Left colon (tissue), 2 donors: Measurements from ENCODE around the gene DIPK1B. TPM values are rescaled to one million over a fixed set of nuclear protein-coding genes. Genes with fewer than 3 reads are reported as not detected.
A peak's percentile ranks its signal among the peaks of the same experiment; 100 is the strongest.

ENCODE experiments used
- ATAC-seq: fragments of 200-7000 bp; cut with Tn5 transposase; one replicate; pipeline ENCODE4 v1.9.1; 2020; ENCODE audit warnings: mild to moderate bottlenecking, moderate library complexity
- DNase-seq, 2 donors: peaks; one replicate each; pipeline ENCODE4 v3.0.0-alpha.2; 2020
- intact Hi-C, 2 donors: fragments of 100-400 bp; cut with DNase I in 1 of 2; cut with micrococcal nuclease in 1 of 2; formaldehyde crosslinking; loops; one replicate each; pipeline versions ENCODE4 v1.11.2 to v1.14.0; 2022; cut with DNase I, micrococcal nuclease
- total RNA-seq, 2 donors: library from RNA; stranded (reverse); fragmentation: NEBNext Ultra II Directional; extraction: Animal tissue kit (Norgen Biotek cat#: 25700); gene quantifications; one replicate each; pipeline ENCODE4 v1.2.1, GENCODE V29; 2021
- donor health status: DM: no; HTN: no; CAD: no.
- donor health status: DM: yes; HTN: yes; CAD: no.

DIPK1B gene
- total RNA-seq, 2 donors from 2014 or later: 1.3 to 2.1 TPM

DNA sequence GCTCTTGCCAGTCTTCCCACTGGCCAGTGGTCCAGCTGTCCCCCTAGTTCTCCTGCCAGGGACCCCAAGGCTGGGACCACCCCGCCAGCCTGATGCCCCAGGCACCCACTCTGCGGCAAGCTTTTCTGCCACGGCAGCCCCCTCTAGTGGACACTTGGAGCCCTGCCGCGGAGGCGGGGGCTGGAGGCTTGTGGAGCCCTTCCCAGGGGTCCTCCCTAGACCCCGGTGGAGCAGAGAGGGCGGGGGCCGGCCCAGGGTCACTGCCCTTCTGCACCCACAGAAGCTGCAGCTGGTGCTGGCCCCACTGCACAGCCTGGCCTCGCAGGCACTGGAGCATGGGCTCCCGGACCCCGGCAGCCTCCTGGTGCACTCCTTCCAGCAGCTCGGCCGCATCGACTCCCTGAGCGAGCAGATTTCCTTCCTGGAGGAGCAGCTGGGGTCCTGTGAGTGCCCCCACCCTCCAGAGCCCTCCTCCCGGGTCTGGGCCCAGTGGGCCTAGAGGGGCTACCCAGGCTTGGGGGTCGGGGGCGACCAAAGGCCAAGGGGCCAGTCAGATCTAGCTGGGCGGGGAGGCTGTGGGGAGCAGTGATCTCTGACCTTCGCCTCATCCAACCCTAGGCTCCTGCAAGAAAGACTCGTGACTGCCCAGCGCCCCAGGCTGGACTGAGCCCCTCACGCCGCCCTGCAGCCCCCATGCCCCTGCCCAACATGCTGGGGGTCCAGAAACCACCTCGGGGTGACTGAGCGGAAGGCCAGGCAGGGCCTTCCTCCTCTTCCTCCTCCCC, 40.5 kb upstream of the DIPK1B start:
- intact Hi-C loops: no loop called here
- ATAC-seq (peak; percentile 27), DNase-seq (peak in 1 of 2 donors; percentile 61)

DNA sequence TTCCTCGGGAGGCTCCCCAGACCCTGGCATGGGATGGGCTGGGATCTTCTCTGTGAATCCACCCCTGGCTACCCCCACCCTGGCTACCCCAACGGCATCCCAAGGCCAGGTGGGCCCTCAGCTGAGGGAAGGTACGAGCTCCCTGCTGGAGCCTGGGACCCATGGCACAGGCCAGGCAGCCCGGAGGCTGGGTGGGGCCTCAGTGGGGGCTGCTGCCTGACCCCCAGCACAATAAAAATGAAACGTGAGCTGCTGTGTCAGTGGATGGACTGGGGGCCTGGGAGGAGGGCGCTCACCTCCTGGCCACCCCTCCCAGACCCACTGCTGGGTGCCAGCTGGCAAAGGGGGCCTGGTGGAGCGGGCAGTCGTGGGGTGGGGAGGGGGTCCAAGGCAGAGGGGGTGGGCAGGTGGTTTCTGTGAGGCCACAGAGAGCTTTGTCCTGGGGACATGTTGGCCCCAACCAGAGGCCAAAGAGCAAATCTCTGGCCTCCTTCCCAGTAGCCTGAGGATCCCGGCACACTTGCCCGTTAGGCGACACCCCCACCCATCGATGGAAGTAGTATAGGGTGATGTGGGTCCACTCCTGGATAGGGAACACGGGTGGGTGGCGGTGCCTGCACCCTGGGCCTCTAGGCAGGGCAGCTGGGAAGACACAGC, 39.8 kb upstream of the DIPK1B start:
- ATAC-seq: no peak
- DNase-seq: no peak
- intact Hi-C loops: no loop called here

DNA sequence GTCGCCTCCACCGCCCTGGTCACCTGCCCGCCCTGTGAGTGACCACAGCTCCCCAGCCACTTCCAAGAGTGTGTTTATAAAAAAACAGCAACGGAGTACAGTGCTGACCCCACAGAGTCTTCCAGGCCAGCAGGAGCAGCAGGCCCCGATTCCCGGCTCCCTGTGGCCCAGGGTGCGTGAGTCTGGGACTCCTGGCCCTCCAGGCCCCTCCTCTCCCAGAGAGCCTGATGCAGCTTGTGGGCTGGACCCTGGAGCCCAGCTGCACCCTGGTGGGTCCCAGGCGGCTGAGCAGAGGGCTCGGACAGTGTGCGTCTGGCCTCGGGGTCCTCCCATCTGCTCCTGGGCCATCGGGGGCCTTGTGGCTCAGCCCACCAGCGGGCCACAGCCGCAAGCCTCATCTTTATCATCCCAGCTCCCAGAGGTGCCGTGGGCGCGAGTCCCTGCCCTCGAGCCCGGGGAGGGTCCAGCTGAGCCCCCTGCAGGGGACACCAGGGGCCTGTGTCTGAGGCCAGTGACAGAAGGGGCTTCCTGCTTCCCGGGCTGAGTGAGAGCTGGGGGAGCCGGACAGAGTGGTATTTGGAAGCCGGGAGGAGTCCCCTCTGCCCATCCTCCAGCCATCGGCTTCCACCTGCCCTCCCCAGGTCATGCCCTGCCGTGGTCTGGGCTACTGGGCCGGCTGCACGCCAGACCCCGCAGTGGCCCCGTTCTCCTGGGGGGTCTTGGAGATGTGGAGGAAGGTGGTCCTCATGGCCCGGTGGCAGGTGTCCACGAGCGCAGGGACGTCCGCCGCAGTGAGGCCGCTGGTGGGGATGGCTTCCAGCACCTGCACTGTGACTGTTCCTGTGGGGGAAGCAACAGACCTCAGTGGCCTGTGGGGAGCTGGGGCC, 39.0 kb upstream of the DIPK1B start:
- ATAC-seq: no peak

DNA sequence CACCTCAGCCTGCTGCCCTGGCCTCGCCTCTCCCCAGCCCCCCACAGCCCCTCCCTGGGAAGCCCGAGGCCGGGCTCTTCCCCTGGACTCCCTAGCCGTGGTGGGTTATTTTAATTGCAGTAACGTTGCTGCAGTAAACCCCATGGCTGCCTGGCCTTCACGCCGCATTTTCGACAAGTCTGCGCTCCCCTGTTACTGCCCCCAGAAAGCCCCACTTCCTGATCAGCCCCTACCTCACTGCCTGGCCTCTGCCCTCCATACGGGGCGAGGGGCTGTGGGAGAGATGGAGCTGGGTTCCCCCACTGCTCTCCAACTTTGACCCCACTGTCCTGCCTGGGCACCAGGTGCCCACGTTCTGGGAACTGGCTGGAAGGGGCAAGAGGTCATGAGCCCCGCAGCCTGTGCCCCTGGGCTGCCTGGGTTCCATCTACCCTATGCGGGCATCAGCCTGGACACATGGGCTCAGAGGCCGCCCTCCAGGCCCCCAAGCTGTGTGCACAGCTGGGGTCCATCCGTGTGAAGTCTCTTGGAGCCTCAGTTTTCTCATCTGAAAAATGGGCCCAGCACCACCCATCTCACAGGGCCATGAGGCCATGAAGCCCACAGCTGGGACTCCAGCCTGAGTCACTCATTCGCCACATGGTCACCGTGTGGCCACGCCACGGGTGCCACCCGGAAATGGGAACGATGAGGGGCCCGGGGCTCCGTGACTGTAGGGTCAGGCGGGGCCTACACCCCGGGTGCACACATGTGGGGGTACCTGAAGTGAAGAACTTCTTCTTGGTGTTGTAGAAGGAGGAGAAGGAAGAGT, 38.2 kb upstream of the DIPK1B start:
- ATAC-seq (no peak), DNase-seq (no peak)
- intact Hi-C loops: no loop called here

More for the DNA sequence above, 39.0 kb upstream of the DIPK1B start:
- no peak for DNase-seq
- intact Hi-C loops: no loop called here

DNA sequence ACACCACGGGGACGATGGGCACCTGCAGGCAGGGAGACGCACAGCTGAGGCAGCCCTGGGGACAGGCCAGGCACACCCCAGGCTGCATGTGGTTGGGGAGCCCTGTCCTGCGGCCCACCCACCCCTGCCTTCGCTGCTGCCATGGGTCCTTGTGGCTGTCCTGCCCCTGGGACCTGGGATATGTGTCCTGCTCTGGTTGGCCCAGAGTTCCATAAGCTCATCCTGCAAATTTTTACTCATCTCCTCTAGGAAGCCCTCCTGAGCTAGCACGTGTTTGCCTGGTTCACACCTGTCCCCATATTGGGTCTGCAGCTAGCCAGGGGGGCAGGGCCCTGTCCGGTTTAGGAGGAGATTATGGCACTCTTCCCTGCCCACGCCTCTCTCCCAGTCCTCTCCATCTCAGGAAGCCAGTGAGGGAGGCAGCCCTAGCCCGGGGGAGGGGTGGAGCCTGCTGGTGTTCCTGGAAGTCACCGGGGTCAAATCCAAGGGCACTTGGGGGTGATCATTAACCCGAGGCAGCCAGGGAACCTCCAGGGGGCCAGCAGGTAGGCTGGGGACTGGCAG, 37.5 kb upstream of the DIPK1B start:
- intact Hi-C loops: no loop called here
- ATAC-seq: peak; percentile 61
- DNase-seq: peak; percentile 76 to 85

DNA sequence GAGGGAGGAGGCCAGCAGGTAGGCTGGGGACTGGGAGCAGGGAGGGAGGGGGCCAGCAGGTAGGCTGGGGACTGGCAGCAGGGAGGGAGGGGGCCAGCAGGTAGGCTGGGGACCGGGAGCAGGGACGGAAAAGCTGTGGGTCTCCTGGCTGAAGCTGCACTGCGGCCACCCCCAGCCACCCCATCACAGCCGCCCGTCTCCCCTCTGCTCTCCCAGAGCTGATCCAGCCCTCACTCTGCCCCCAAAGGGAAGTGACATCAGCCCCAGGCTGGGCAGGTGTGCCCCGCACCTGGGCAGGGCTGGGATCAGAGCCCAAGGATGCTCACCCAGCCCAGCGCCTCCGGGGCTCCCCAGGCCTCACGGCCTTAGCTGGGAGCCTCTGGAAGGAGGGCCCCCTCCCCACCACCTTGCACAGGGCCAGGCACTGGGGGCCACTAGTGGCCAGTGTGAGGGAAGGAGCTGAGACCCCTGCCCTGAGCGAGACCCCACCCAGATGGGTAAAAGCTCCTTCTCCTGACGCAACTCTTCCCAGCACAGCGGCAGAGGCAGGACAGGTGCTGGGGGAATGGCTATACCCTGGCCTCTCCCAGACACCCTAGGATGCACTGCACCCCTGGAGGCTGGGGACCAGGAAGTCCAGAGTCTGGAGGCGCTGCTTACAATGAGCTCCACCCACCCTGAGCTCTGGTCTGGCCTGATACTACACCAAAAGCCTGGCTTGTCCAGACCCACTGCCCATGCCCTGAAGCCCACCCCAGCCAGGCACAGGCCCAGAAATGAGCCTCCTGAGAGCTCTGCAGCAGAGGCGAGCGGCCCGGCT, 36.7 kb upstream of the DIPK1B start:
- ATAC-seq: peak; percentile 60
- intact Hi-C loops: no loop called here
- no peak for DNase-seq

DNA sequence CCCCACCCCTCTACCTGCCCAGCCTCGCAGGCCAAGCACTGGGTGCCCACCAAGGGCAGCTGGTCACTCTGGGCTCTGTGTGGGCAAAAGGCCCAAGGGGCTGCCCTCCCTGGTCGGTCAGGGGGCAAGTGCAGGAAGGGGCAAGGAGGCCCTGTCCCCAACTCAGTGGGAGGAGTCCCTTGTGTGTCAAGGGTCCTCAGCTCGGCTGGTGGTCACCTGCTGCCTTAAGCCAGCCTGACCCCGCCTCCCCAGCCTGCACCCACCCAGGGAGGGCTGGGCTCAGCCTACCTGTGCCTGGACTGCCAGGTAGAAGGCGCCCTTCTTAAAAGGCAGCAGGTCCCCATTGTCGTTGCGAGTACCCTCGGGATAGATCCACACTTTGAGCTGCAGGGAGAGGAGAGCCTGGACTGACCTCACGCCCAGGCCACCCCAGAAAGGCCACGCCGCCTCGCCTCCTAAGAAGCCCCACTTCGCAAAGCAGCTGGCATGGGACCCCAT, 36.0 kb upstream of the DIPK1B start:
- intact Hi-C loops: no loop called here
- ATAC-seq: no peak
- DNase-seq: no peak

DNA sequence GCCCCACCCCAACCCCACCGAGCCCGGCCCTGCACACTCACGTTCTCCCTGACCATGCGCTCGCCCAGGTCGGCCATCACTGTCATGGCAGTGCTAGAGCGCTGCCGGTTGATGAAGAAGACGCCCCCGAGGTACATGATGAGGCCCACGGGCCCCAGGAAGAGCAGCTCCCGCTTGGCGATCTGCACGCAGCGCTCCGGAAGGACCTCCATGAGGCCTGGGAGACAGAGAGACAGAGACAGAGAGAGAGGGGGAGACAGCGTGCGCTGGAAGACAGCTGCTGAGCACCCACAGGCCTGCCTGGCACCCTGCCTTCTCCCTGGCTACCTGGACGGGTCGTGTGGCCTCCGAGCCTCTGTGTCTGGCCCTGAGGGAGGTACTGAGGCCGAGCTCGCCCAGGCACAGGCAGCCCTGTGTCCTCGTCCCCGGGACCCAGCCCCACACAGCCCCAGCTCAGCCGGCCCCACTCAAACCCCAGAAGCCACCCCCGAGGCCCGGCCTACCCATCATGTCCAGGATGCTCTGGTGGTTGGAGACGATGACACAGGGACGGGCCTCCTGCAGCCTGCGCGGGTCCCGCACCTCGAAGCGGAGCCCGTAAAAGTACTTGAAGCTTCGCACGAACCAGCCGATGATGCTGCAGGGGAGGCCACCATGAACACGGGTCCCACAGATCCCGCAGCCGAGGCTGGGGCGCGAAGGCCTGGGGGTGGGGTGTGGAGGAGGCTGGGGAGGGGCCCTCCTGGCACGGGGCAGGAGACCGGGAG, 35.3 kb upstream of the DIPK1B start:
- intact Hi-C loops: no loop called here
- no peak for DNase-seq
- no peak for ATAC-seq

DNA sequence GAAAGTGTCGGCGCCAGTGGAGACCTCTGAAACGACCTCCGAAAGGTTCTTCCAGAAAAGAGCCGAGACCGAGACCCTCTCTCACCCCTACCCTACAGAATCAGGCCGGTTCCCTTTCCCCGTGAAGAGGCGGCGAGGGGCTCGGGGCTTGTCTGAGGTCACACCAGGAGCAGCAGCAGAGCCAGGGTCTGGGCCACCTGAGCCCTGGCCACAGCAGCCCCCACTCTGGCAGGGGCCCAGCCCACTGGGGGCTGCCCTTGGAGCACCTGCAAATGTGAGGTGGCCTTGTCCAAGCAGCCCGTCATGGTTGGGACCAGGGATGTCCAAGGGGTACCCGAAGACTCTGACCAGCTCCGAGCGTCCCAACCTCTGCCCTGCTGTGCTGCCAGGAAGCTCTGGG, 34.3 kb upstream of the DIPK1B start:
- intact Hi-C loops: no loop called here
- no peak for ATAC-seq
- DNase-seq: no peak

DNA sequence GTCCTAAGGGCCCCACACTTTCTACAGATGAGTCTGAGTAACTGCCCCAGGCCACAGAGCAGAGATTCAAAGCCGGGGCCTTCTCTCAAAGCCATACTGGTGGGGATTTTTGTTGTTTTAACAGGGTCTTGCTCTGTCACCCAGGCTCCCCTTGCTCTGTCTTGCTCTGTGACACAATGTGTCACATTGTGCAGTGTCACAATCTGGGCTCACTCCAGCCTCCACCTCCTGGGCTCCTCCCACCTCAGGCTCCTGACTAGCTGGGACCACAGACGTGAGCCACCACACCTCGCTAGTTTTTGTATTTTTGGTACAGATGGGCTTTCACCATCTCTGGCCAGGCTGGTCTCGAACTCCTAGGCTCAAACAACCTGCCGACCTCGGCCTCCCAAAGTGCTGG, 33.7 kb upstream of the DIPK1B start:
- DNase-seq: no peak
- no peak for ATAC-seq
- intact Hi-C loops: no loop called here

DNA sequence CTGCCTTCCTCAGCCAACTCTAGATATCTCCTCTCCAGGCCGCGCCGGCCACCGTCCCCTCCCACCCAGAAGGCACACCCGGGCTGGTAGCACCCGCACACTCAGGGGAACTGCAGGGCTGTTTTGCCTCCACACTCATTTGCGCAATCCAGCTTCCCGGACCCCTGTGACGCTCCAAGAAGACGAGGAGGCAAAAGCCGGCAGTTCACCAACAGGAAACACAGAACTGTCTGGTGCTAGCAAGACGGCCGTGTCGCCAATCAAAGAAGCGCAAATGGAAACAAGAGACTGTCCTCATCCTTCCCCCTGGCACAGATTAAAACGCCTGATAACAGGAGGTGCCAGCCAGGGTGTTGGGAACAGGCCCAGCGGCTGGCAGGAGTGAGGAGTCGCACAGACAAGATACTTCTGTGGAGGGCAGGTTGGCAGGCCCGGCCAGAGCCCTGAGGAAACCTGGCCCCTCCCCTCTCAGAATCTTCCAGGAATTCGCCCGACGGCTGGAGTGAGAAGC, 32.9 kb upstream of the DIPK1B start:
- DNase-seq: no peak
- intact Hi-C loops: no loop called here
- no peak for ATAC-seq

DNA sequence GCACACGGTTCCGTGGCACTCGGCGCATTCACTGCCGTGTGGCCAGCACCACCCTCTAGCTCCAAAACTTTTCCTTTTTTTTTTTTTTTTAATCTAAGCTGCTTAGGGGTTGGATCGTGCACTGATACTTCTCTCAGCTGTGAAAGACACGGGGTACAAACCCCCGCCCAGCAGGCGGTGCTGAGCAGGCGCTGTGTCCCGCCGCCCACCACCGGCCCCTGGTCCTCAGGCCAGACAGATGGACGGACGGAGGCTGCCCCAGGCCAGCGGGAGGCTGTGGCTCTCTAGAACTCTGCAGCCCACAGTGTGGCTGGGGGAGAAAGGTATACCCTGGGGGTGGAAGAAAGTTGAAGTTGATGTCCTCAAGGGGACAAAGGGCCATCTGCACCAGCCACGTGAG, 31.3 kb upstream of the DIPK1B start:
- intact Hi-C loops: no loop called here
- no peak for DNase-seq
- no peak for ATAC-seq

DNA sequence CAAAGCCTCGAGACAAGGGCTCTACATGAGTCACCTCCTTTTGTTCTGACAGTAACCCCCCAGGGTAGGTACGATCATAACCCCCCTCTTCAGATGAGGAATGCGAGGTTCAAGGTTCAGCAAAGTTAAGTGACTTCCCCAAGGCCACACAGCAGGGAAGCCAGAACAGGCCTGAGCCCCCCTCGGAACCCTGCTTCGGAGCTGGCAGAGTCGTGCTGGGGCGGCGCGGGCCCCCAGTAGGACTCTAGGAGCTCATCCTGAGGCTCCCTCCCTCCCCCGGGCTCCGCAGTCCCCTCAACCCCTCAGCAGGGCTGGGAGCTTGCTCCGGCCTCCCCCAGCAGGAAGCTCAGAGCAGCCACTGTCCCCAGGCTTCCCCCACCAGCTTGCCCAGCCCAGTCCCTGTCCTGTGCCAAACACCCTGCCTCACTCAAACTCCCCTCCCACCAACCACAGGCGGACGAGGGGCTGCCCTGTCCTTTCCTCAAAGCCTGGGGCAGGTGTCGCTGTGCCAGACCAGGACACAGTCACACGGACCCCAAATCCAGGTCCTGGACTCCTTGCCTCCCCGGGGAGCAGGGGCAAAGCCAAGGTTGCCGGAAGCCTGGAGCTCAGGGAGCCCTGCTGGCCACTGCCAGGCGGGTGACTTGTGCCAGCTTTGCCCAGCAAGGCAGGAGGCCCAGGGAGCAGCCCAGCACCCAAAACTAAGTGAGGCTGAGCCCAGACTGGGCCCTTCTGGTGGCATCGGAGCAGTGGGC, 30.2 kb upstream of the DIPK1B start:
- no peak for DNase-seq
- intact Hi-C loops: no loop called here
- ATAC-seq: no peak

DNA sequence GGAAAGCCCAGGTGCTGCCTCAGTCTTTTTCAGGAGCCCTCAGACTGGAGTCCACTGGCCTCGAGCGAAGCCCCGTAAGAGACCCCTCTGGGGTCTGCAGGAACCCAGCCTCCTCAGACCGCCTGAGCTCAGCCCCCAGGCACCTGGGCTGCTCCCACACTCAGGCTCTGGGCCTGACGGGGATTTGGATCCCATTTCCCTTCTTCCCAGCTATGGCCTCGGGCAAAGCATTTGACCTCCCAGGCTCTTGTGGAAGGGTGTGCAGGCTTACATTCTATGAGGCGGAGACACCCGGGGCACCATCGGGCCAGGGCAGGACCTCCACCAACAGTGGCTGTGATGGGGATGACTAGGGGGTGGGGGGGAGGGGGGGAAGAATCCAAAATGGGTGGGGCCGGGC, 29.7 kb upstream of the DIPK1B start:
- no peak for DNase-seq
- intact Hi-C loops: no loop called here
- ATAC-seq: no peak

DNA sequence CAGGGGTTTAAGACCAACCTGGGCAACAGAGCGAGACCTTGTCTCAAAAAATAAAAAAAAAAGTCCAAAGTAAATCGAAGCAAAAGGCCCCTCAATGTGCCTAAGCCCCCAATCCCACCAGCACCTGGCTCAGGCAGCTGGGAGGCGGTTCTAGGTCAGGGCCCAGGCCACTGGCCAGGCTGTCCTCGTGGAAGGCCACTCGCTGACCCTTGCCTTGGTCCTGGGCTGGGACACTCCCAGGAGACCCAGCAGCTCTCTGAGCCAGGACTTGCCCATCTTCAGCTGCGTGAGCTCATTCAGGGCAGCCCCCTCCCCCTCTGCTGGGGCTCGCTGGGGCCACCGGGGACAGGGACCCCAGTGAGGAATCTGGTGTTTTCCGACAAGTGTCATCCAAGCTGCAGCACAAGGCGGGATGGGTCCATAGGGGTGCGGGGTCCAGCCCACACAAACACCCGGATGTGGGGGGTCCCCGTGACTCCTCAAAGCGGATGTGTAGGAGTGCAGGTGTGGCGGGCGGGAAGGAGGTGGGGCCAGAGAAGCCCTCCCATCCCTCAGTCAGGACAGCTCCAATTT, 29.1 kb upstream of the DIPK1B start:
- intact Hi-C loops: no loop called here
- DNase-seq (no peak), ATAC-seq (no peak)

DNA sequence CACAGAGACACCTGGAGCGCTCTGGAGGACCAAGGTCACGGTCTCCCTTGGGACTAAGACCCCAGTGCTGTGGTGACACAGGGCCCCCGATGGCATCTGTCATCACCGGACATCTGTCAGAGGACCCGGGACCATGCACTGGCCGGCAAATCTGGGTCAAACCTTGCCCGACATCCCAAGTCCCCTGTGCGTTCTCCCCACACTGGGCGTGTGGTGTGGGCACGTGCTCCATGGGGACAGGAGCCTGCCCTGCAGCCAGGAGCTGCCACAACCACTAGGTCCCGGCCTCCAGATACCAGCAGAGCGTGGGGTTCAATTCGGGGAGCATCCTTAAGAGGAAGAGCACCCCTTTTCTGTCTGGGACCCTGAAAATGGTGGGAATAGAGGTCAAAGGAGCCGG, 28.6 kb upstream of the DIPK1B start:
- intact Hi-C loops: no loop called here
- DNase-seq: no peak
- no peak for ATAC-seq
